Keratinocyte (primary cell): ENCODE results near the gene CUEDC2. TPM values are rescaled to one million over a fixed set of nuclear protein-coding genes. Genes with fewer than 3 reads are reported as not detected.

Experiments used
- DNase-seq: peaks from one replicate; pipeline ENCODE4 v3.0.0-alpha.2; 2011; ENCODE audit warnings: low read depth, missing footprints, low spot score
- FAIRE-seq: peaks from 2 replicates; lab custom pipeline; 2011; peaks lifted over from hg19 to GRCh38; lab: Jason Lieb, UNC
- H2AFZ ChIP-seq: 2 replicates; pipeline ENCODE4 v1.6.0; 2012; ENCODE audit warnings: low read length, control low read depth, inconsistent platforms; ENCODE audit not compliant: control insufficient read depth
- H3K27ac ChIP-seq: 2 replicates; pipeline ENCODE4 v1.5.1; 2011; ENCODE audit warnings: low read length; ENCODE audit not compliant: control insufficient read depth, insufficient read depth
- H3K27me3 ChIP-seq: 3 replicates; pipeline ENCODE4 v1.6.0; 2011; ENCODE audit warnings: low read length; ENCODE audit not compliant: control insufficient read depth, insufficient read depth; ENCODE audit errors: extremely low read depth
- H3K36me3 ChIP-seq, 2 experiments: 2 replicates in 1 of 2; 3 replicates in 1 of 2; pipeline ENCODE4 v1.5.1; 2011; ENCODE audit warnings: low read length in 2 of 2, mild to moderate bottlenecking in 1 of 2; ENCODE audit not compliant: control insufficient read depth in 2 of 2, insufficient read depth in 2 of 2; ENCODE audit errors: extremely low read depth in 1 of 2
- H3K4me1 ChIP-seq: 3 replicates; pipeline ENCODE4 v1.5.1; 2011; ENCODE audit warnings: low read length; ENCODE audit not compliant: control insufficient read depth, insufficient read depth; ENCODE audit errors: extremely low read depth
- H3K4me2 ChIP-seq: 3 replicates; pipeline ENCODE4 v1.6.0; 2011; ENCODE audit warnings: low read depth, low read length; ENCODE audit not compliant: control insufficient read depth, insufficient read depth; ENCODE audit errors: extremely low read depth
- H3K4me3 ChIP-seq, 3 experiments: fragments of 200-600 bp in 1 of 3; sonication (generic) in 1 of 3; 2 replicates in 2 of 3; 3 replicates in 1 of 3; pipeline ENCODE4 v1.5.1; 2011 to 2016; ENCODE audit warnings: low read length in 3 of 3, mild to moderate bottlenecking in 3 of 3, control low read depth in 2 of 3, inconsistent platforms in 1 of 3, low read depth in 1 of 3, mixed read lengths in 1 of 3, mixed run types in 1 of 3, moderate library complexity in 1 of 3; ENCODE audit not compliant: control insufficient read depth in 2 of 3, insufficient read depth in 2 of 3; ENCODE audit errors: extremely low read depth in 1 of 3
- H3K79me2 ChIP-seq: 2 replicates; pipeline ENCODE4 v1.6.0; 2012; ENCODE audit warnings: low read length; ENCODE audit not compliant: control insufficient read depth, insufficient read depth
- H3K9ac ChIP-seq: 3 replicates; pipeline ENCODE4 v1.6.0; 2011; ENCODE audit warnings: low read length; ENCODE audit not compliant: control insufficient read depth, insufficient read depth; ENCODE audit errors: extremely low read depth
- H3K9me1 ChIP-seq: 3 replicates; pipeline ENCODE4 v1.6.0; 2011; ENCODE audit warnings: low read length; ENCODE audit not compliant: control insufficient read depth, insufficient read depth; ENCODE audit errors: extremely low read depth
- H3K9me3 ChIP-seq: 2 replicates; pipeline ENCODE4 v1.5.1; 2012; ENCODE audit warnings: low read depth, low read length; ENCODE audit not compliant: control insufficient read depth
- H4K20me1 ChIP-seq: 3 replicates; pipeline ENCODE4 v1.6.0; 2011; ENCODE audit warnings: low read length; ENCODE audit not compliant: control insufficient read depth, insufficient read depth; ENCODE audit errors: extremely low read depth
- CTCF ChIP-seq, 3 experiments: IDR thresholded peaks in 1 of 3; conservative IDR thresholded peaks in 1 of 3; optimal IDR thresholded peaks in 1 of 3; 2 replicates in 2 of 3; 3 replicates in 1 of 3; pipeline versions ENCODE3 to v1.5.1; 2011; ENCODE audit warnings: low read length in 3 of 3, mild to moderate bottlenecking in 3 of 3, moderate library complexity in 2 of 3, control low read depth in 1 of 3, inconsistent platforms in 1 of 3; ENCODE audit not compliant: insufficient read depth in 2 of 3; ENCODE audit errors: extremely low read depth in 1 of 3
- EZH2 ChIP-seq: IDR thresholded peaks from one replicate; pipeline ENCODE4 v1.6.1; 2012; ENCODE audit warnings: inconsistent platforms, mild to moderate bottlenecking, low read length, moderate library complexity
- dilution Hi-C: fragments of 300-500 bp; cut with MboI; formaldehyde crosslinking; loops from one replicate; pipeline ENCODE4 v1.7.0; 2020; ENCODE audit warnings: low sequenced_read_pairs; ENCODE audit not compliant: extremely low pct_ligation_motif_present
- polyA plus RNA-seq, 5 experiments: library from polyadenylated mRNA; depleted of rRNA in 3 of 5; stranded (reverse) in 3 of 5; stranded (forward) in 1 of 5; unstranded in 1 of 5; fragments of >200 nt; gene quantifications; 1 replicate in 1 of 5; 2 replicates in 3 of 5; 3 replicates in 1 of 5; pipeline versions ENCODE4 v1.2.1 to v1.2.3, GENCODE V29; 2011 to 2012; ENCODE audit warnings: missing spikeins in 2 of 5, low read depth in 1 of 5, low replicate concordance in 1 of 5

CUEDC2 gene
- polyA plus RNA-seq, 1 donor (not counting 4 experiments of a cell fraction or from before 2014, with no cell fraction given): 46.6 TPM

DNA sequence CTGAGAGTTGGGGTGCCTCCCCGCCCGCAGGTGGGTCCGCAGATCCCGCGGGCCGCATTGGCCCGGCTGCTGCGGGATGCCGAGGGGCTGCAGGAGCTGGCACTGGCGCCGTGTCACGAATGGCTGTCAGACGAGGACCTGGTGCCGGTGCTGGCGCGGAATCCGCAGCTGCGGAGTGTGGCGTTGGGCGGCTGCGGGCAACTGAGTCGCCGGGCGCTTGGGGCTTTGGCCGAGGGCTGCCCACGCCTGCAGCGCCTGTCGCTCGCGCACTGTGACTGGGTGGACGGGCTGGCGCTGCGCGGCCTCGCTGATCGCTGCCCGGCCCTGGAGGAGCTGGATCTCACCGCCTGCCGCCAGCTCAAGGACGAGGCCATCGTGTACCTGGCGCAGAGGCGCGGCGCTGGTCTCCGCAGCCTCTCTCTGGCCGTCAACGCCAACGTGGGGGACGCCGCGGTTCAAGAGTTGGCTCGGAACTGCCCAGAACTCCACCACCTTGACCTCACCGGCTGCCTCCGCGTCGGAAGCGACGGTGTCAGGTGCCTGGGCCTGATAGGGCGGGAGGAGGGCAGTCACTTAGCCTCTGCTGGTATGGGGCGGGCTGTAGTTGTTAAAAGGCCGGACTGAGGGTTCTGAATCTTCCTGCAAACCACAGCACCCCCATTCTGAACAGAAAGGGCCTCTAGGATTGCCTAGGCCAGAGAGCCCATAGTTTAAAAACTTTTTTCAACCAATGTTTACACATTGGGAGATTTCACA is 10.4 kb downstream of the CUEDC2 start:
- no peaks in the 10 kb centered on the region for H3K9me1 ChIP-seq
- H3K27me3 ChIP-seq: peaks cover 18% of the 10 kb centered on the region
- H3K4me1 ChIP-seq: peaks cover 29% of the 10 kb centered on the region
- peak overlapping the region; percentile 72 for H3K27ac ChIP-seq
- H3K9me3 ChIP-seq: no peaks in the 10 kb centered on the region
- no peak for TF ChIP-seq EZH2
- TF ChIP-seq CTCF (optimal IDR thresholded peaks at IDR 0.05 in 1 of 3, IDR thresholded peaks at IDR 0.05 in 1 of 3, conservative IDR thresholded peaks at IDR 0.05 in 1 of 3; ENCODE audit: extremely low read depth in 1 of 3, insufficient read depth in 2 of 3, low read length in 3 of 3): no peak
- DNase-seq (no peak), FAIRE-seq (no peak)
- peak overlapping the region; percentile 65 to 83 (median 71) for H3K4me3 ChIP-seq
- H3K4me2 ChIP-seq: peak overlapping the region; percentile 91
- no peaks in the 10 kb centered on the region for H4K20me1 ChIP-seq
- H3K36me3 ChIP-seq: peaks cover 8 to 17% of the 10 kb centered on the region in 2 experiments
- H2AFZ ChIP-seq: peak overlapping the region; percentile 73
- H3K79me2 ChIP-seq: peaks cover 3% of the 10 kb centered on the region
- dilution Hi-C loops: no loop called here
- H3K9ac ChIP-seq: peak overlapping the region; percentile 82

DNA sequence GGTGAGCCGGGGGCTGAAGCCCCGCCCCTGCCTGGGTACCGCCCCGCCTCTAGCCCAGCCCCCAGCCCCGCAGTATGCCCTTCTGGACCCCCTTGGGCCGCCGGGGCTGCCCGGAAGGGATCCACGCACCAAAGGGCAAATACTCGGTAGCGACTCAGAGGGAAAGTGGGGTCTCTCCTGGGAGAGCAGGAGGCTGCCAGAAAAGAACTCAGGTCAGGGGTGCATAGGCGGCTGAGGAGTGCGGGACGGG is 10.9 kb downstream of the CUEDC2 start:
- H3K9ac ChIP-seq: peak overlapping the region; percentile 82
- no peaks in the 10 kb centered on the region for H4K20me1 ChIP-seq
- peak overlapping the region; percentile 65 to 83 (median 71) for H3K4me3 ChIP-seq
- DNase-seq (no peak), FAIRE-seq (no peak)
- H3K9me3 ChIP-seq: no peaks in the 10 kb centered on the region
- H3K4me1 ChIP-seq: peaks cover 29% of the 10 kb centered on the region
- H3K79me2 ChIP-seq: peaks cover 3% of the 10 kb centered on the region
- peak overlapping the region; percentile 91 for H3K4me2 ChIP-seq
- H2AFZ ChIP-seq: peak overlapping the region; percentile 73
- TF ChIP-seq CTCF (optimal IDR thresholded peaks at IDR 0.05 in 1 of 3, IDR thresholded peaks at IDR 0.05 in 1 of 3, conservative IDR thresholded peaks at IDR 0.05 in 1 of 3; ENCODE audit: extremely low read depth in 1 of 3, insufficient read depth in 2 of 3, low read length in 3 of 3) (no peak), EZH2 (no peak)
- H3K9me1 ChIP-seq: no peaks in the 10 kb centered on the region
- H3K27me3 ChIP-seq: peaks cover 18% of the 10 kb centered on the region
- peak overlapping the region; percentile 72 for H3K27ac ChIP-seq
- dilution Hi-C loops: no loop called here
- peaks cover 8 to 17% of the 10 kb centered on the region in 2 experiments for H3K36me3 ChIP-seq
